ENCODE data around the gene TMEM50B. TPM values are rescaled to one million over a fixed set of nuclear protein-coding genes. Genes with fewer than 3 reads are reported as not detected.
"Not testable (repeated sequence)": the region's sequence is repeated elsewhere in the genome, so short reads cannot be mapped to it uniquely, and the experiment has no call there.

Gene TMEM50B
- total RNA-seq, 1 donor from 2014 or later: 31.7 TPM

DNA sequence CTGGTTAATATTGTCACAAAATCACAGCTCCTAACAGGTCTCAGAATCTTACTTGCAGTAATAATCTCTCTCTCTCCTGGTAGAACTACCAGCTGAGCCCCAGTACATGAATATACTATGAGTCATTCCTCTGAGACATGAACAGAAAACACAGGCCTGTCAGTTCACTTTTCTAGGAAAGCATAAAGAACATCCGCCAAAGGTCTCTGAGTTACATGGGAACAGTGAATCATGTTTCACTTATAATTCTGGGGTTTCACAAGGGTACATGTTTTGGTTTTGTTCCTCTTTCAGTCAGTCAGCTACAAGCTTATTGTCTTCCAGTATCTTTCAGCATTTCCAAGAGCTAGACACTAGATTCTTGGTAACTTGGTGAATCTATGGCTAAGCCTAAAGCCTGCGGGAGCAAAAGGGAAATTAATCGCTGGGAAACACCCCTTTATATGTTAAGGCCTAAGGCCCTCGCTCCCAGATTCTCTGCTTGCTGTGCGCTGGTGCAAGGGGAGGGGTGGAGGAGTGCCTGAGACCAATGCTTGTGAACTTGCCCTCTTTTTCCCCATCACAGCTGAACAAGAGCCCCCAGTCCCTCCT lies 44.9 kb downstream of the TMEM50B start:
- intact Hi-C loops (cut with DNase I): no loop called here
- no peak for DNase-seq (ENCODE audit: low spot score)

DNA sequence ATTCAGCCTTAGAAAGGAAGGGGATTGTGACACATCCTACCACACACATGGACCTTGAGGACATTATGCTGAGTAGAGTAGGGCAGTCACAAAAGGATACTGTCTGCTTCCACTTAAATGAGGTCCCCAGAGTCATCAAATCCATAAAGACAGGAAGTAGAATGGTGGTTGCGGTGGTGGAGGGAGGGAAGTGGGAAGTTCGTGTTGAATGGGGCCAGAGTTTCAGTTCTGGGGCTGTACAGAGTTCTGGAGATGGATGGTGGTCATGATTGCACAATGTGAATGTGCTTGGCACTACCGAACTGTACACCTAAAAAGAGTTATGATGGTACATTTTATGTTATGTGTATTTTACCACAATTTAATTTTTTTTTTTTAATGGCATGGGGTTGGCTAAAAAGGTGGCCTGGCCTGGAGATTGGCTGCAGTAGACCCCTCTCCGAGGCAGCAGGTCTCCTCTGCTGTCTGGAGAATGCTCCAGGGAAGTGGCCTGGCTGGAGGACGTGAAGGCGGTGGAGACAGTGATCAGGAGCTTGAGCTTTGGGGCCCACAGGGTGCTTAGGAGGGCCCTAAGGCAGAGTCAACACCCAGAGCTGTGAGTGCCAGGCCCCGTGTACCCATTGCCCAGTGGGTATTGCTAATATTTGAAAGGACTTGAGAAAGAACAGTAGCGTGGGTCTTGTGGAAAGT lies 46.2 kb downstream of the TMEM50B start:
- intact Hi-C loops (cut with DNase I): no loop called here
- DNase-seq (ENCODE audit: low spot score): no peak

DNA sequence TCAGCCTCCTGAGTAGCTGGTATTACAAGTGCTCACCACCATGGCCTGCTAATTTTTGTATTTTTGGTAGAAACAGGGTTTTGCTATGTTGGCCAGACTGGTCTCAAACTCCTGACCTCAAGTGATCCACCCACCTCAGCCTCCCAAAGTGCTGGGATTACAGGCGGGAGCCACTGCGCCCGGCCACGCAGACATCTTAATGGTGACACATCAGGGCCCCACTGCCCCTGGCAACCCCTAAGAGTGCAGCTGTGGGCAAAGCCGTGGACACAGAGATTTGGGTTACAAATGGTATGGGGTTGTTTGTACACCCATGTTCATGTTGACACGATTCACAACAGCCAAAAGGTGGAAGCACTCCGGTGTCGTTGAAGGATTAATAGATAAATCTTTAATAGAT lies 46.8 kb downstream of the TMEM50B start:
- intact Hi-C loops (cut with DNase I): no loop called here
- no peak for DNase-seq (ENCODE audit: low spot score)

DNA sequence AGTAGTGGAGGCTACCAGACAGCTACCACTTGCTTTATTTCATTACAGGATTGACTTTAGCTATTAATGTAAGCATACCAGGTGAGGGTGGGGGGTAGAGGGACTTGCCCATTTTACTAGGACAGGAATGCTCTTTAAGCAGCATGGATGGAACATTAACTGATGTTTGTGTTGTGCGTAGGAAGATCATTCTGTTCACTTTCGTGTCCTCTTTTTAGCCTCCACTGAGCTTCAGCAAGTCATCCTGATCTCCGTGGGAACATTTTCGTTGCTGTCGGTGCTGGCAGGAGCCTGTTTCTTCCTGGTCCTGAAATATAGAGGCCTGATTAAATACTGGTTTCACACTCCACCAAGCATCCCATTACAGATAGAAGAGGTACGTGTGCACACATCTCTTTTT lies 47.3 kb downstream of the TMEM50B start:
- intact Hi-C loops (cut with DNase I): no loop called here
- no peak for DNase-seq (ENCODE audit: low spot score)

DNA sequence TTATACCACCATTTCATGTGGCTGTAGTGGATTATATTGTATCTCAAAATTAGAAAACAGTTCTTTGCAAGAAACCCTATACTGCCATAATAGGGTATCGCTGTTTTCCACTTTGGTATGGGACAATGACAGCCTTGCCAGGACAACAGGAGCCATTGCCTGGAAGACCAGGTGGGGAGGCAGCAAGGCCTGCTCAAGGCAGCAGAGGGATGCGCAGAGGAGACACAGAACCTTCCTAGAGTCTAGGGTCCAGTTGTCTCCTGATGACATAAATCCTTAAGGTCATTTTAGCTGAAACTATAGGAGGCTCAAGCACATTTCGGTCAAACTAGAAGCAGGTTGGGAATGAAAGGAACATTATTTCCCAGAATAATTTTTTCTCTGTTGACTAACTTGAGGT lies 48.9 kb downstream of the TMEM50B start:
- no peak for DNase-seq (ENCODE audit: low spot score)
- intact Hi-C loops (cut with DNase I): no loop called here

DNA sequence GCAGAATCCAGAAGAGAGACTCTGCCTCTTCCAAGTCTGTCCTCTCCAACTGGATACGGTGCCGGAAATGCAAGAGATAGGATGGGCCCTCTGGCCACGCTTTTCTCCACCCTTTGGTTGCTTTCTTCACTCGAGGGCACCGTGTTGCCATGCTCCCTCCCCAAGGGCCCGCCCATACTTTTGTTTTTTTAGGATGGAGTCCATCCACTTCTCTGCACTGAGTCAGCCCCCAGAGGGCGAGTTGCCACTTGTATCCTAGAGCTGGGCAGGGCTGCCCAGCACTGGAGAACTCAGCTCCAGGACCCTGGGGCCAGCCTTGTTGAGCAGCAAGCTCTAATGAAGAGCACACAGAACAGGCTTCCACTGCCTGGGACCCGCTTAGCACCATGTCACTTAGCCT lies 51.1 kb downstream of the TMEM50B start:
- DNase-seq (ENCODE audit: low spot score): no peak

DNA sequence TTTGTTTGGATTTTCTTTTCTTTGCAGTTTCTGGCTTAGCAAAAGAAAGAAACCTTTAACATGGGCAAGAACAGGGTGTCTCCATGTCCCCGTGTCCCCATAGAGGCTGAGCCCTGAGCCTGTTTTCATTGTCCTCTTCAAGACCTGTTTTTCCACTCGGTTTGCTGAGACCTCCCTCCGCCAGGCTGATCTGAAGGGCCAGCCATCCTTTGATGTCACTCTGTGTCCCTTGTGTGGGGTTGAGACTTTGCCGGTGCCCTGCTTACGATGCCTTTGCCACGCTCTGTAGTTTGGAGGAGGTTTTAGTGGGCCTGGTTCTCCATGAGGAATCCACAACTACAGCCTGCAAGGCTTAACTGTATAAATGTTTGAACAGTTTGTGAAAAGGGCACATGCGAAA lies 52.7 kb downstream of the TMEM50B start:
- DNase-seq (ENCODE audit: low spot score): no peak
- intact Hi-C loops (cut with DNase I): loop anchor here (10.0 kb wide), 1 partner anchor 592 kb away; no protein-coding TSS in a partner anchor

More for the DNA sequence above, 51.1 kb downstream of the TMEM50B start:
- intact Hi-C loops (cut with DNase I): loop anchor here (10.0 kb wide), 1 partner anchor 594 kb away; no protein-coding TSS in a partner anchor

DNA sequence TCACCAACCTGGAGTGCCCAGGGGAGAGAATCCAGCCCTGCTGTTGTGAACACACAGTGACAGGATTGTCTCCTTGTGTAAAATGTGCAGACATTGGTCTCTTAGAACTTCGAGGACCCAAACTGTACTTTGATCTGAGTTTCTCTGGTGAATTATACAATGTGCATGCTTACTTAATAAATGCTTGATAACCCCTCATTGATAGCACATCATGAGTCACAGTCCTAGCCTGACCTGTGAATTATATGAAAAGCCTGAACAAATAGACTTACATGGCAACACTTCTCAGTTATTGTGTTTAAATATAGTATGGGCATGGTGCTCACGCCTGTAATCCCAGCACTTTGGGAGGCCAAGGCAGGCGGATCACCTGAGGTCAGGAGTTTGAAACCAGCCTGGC lies 53.9 kb downstream of the TMEM50B start:
- intact Hi-C loops (cut with DNase I): loop anchor here (10.0 kb wide), 1 partner anchor 591 kb away; no protein-coding TSS in a partner anchor
- no peak for DNase-seq (ENCODE audit: low spot score)

DNA sequence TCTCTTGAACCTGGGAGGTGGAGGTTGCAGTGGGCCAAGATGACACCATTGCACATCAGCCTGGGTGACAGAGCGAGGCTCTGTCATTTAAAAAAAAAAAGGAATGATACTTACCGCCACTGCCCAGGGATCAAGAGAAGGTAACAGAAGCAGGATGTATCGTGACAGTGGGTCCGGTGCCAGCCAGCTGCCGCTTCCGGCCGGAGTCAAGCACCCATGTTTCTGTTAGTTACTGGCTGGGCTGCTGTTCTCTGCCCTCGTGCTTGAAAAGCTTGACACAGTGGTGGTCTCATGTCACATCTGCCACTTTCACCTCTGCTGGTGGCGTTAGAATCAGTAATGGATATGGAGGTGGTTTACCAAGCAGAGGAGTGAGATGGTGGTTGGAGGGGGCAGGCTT lies 55.6 kb downstream of the TMEM50B start:
- intact Hi-C loops (cut with DNase I): loop anchor here (10.0 kb wide), 1 partner anchor 589 kb away; no protein-coding TSS in a partner anchor
- DNase-seq (ENCODE audit: low spot score): no peak

DNA sequence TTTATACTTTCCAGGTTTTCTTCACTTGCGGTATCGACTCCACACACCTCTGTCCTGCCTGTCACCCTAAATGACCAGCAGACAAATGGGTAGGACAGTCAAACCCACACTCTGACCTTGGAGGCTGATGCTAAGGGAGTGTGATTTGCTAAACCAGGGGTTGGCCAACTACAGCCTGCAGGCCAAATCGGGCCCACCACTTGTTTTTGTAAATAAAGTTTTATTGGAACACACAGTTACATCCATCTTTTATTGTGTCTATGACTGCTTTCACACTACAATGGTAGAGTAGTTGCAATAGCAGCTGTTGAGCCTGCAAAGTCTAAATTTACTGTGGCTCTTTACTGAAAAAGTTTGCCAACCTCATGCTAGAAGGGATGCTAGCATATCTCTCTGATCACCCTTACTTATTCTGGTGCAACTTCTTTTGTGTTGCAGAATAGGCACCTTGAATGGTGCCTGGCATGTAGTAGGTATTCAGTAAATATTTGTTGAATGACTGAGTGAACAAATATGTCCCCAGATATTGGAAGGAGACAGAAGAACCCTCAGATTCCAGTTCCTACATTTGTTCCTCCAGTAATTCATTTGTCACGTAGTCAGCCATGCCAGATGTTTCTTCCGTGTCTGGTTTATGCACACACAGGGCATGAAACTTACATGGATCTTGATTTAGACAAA lies 57.9 kb downstream of the TMEM50B start:
- intact Hi-C loops (cut with DNase I): loop anchor here (10.0 kb wide), 1 partner anchor 587 kb away; no protein-coding TSS in a partner anchor
- no peak for DNase-seq (ENCODE audit: low spot score)

DNA sequence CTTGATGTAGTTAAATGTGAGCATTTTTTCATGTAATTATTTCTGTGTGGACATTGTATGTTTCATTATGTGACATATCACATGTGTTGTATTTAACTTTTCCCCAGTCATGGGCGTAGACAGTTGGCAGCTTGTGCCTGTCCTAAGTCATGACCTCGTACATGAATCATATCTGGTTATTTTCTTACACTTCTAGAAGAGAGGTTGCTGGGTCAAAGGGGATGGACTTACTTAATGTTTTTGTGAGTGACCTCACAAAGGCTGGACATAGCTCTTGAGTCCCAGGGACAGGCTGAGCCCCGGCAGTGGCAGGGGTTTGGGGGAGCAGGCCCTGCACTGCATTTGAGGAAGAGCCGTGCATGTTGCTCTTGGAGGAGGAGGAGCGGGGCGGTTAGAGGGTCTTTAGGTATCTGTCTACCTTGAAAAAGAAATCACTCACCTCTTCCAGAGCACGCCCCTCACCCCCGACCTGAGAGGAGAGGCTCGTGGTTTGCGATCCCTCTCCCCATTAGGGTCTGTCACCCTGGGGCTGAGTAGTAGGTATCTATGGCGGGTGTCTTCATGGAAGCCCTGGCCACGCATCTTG lies 60.1 kb downstream of the TMEM50B start:
- intact Hi-C loops (cut with DNase I): loop anchor here (10.0 kb wide), 1 partner anchor 585 kb away; no protein-coding TSS in a partner anchor
- DNase-seq (ENCODE audit: low spot score): no peak

DNA sequence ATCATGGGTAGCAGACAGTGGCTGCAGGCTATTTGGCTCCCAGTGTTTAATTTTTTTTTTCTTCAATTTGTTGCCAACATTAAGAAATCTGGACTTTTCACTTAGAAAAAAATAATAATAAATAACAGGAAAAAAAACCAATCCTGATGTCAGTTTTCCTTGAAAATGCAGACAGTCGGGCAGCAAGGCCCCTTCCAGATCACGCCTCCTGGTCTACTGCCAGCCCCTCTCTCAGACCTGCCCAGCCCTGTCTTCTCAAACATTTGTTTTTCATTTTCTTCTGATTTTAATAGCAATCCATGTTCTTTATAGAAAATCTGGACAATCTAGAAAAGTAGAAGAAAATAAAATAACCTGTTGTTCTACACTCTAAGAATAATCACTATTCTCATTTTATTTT lies 61.1 kb downstream of the TMEM50B start:
- DNase-seq (ENCODE audit: low spot score): no peak
- intact Hi-C loops (cut with DNase I): no loop called here

DNA sequence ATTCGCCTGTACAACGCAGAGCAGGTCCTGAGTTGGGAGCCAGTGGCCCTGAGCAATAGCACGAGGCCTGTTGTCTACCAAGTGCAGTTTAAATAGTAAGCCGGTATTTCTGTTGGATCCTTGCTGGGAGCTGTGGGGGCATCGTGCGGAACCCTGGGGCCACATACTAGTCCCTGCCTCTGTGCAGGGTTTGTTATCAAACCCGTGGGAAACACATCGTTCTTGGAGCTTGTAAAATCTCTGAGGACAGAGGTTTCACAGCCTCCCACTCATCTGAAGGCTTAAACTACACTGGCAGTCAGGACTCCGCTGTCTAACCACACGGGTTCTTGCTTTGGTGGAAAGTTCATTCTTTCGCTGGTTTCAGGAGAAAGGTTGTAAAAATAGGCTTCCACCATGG lies 64.8 kb downstream of the TMEM50B start:
- intact Hi-C loops (cut with DNase I): no loop called here
- DNase-seq (ENCODE audit: low spot score): no peak

DNA sequence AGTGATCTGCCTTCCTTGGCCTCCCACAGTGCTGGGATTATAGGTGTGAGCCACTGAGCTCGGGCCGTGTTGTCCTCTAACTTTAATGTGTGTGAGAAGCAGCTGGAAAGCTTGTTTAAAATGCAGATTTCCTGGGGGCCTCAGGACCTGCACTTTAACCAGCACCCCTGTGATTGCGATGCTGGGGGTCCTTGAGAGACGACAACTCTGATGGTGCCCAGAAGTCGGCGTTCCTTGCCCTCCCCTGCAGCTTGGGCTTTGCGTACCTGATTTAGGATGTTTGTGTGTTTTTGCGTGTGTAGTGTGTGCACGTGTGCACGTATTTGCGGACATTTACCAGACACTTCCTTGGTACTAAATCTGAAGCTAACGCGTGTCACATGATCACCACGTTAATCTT lies 65.7 kb downstream of the TMEM50B start:
- intact Hi-C loops (cut with DNase I): no loop called here
- no peak for DNase-seq (ENCODE audit: low spot score)

DNA sequence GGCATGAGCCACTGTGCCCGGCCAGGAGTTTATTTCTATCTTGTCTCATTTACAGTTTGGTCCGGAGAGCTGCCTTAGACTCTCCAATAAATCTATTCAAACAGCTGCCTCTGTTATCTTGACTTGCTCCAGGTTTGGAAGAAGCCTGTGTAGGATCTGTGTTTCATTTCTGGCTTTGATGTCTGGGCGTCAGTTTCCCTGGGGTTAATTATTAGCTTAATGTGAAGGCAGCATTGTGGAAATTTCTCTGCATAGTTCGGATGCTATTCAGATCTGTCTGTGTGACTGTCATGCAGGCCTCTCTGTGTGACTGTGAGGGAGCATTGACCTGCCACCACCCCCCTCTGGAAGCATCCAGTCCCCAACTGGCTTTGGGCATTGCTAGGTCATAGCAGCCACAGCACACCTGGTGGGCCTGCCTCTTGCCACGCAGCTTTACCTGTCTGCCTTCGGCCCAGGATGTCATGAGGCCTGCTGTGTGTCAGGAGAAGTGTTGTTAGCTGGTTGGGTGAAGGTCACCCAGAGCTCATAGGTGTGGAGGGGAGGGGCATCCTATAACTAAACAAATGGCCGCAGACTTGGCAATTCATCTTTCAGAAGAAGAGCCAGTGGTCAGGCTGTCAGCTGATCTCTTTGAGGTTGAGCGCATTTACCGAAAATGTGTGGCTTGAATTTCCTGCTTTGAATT lies 66.8 kb downstream of the TMEM50B start:
- intact Hi-C loops (cut with DNase I): no loop called here
- no peak for DNase-seq (ENCODE audit: low spot score)

DNA sequence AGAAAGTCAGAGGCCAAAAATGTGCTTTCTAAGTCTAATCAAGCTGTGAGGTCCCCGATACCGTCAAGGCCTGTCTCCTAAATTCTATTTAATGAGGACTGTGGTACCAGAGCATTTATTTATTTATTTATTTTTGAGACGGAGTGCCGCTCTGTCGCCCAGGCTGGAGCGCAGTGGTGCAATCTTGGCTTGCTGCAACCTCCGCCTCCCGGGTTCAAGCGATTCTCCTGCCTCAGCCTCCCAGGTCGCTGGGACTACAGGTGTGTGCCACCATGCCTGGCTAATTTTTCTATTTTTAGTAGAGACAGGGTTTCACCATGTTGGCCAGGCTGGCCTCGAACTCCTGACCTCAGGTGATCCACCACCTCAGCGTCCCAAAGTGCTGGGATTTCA lies 67.3 kb downstream of the TMEM50B start:
- DNase-seq (ENCODE audit: low spot score); intact Hi-C loops (cut with DNase I): not testable (repeated sequence)

DNA sequence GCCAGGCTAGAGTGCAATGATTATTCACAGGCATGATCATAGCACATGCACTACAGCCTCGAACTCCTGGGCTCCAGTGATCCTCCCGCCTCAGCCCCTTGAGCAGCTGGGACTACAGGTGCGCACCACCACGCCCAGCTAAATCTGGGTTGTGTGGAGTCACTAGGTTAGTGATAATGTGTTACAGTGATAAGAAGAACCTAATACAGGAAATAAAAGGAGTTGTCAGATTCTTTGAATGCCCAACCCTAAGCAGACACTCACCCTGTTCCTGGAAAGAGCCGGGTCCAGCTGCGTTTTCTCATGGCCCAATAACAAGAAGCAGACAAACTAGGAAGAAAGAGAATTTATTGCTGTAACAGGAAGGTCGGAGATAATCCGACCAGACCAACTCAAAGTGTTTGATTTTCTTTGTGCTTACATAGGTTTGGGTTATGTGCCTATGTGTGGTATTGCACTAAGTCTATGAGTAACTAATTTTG lies 67.8 kb downstream of the TMEM50B start:
- no peak for DNase-seq (ENCODE audit: low spot score)

DNA sequence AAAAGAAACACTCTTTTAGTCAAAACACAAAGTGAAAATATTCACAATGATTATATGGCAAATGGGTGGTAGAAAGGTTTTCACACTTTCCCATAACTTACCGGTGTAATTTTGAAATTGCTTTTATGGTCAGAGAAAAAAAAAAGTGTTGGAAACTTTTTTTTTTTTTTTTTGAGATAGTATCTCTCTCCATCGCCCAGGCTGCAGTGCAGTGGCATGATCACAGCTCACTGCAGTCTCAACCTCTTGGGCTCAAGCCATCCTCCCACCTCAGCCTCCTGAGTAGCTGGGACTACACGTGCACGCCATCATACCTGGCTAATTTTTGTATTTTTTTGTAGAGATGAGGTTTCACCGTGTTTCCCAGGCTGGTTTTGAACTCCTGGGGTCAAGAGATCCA lies 73.3 kb downstream of the TMEM50B start:
- intact Hi-C loops (cut with DNase I): no loop called here

More for the DNA sequence above, 67.8 kb downstream of the TMEM50B start:
- intact Hi-C loops (cut with DNase I): no loop called here

DNA sequence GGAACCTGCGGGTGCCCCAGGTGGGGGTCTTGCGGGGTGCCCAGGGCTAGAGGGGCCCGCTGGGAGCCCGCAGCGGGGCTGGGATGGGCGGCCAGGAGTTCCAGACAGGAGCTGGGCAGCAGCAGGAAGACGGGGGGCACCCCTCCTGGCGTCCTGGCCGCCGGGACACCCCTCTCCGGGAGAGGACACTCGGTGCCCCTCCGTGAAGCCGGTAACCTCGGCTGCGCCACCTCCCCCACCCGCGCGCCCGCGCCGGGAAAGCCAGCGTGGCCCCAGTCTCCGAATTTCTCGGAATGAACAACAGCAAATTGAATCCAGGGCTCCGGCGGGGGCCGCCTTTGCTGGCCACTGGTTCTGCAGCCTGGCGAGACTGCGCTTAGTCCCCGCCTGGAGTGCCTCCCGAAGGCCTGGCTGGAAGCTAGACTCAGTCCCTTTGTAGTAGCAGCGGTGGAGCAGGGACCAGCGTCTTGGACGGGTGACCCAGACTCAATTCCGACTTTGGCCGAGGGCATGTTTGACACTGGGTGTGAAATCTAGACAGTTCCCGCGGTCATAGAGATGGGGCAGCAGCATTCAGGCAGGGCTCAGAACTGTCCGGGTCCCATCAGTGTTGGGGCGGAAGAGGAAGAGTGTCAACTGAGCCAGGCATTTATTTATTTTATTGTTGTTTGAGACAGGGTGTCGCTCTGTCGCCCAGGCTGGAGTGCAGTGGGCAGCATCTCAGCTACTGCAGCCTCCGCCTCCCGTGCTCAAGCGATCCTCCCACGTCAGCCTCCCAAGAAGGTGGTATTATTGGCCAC lies 75.8 kb downstream of the TMEM50B start:
- DNase-seq (ENCODE audit: low spot score): peak; percentile 81
- intact Hi-C loops (cut with DNase I): loop anchor here (2.0 to 5.0 kb wide), 2 partner anchors 23 to 38 kb away; no protein-coding TSS in a partner anchor

More for the DNA sequence above, 73.3 kb downstream of the TMEM50B start:
- DNase-seq (ENCODE audit: low spot score): no peak
